ENCODE measurements around the gene VEZT.

The VEZT gene

DNA sequence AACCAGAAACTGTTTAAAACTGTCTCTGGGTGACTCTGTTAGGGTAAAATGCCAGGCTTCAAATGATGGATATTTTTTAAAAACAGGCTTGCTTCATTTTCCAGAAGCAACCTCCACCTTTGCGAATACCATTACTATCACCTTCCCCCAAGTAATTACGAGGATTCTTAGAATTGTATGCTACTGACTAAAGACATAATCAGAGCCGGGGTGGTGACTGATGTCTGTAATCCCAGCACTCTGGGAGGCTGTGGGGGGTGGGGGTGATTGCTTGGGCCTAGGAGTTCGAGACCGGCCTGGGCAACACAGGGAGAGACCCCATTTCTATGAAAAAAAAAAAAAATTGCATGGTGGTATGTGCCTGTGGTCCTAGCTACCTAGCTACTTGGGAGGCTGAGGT is 38.6 kb upstream of the VEZT start:
- 100% methylated on average over 3 of the region's 5 CpGs for WGBS (ENCODE audit: insufficient coverage)
- no peaks in the 10 kb centered on the region for H3K36me3 ChIP-seq (ENCODE audit: control insufficient read depth in 4 of 4, insufficient read depth in 4 of 4, low read length in 3 of 4)
- H3K27me3 ChIP-seq (replicated peaks in 2 of 5; ENCODE audit: control insufficient read depth in 4 of 5, insufficient read depth in 5 of 5, low read length in 4 of 5) = no peaks in the 10 kb centered on the region
- no peak overlapping the region for H3K4me3 ChIP-seq (ENCODE audit: control insufficient read depth in 1 of 7, extremely low read depth in 1 of 7, insufficient read depth in 4 of 7, low read depth in 2 of 7, low read length in 6 of 7)
- H3K9me3 ChIP-seq (ENCODE audit: control extremely low read depth in 1 of 5, control insufficient read depth in 4 of 5, insufficient read depth in 2 of 5, low read depth in 1 of 5, low read length in 4 of 5) = no peaks in the 10 kb centered on the region
- no peak for DNase-seq
- CTCF ChIA-PET = interaction anchor here (0.6 kb wide), 2 partner anchors 34 to 78 kb away, joined by 3 read pairs; no protein-coding TSS in a partner anchor
- peaks cover 0 to 23% (median 0%) of the 10 kb centered on the region in 4 experiments for H3K4me1 ChIP-seq (ENCODE audit: control extremely low read depth in 1 of 4, control insufficient read depth in 4 of 4, insufficient read depth in 4 of 4, low read length in 3 of 4)
- no peak overlapping the region for H3K27ac ChIP-seq (ENCODE audit: insufficient read depth in 1 of 2, low read depth in 1 of 2, low read length in 2 of 2, poor library complexity in 1 of 2, severe bottlenecking in 2 of 2)
- POLR2A ChIA-PET = interaction anchor here (0.6 kb wide), 1 partner anchor 100 kb away, joined by 6 read pairs; no protein-coding TSS in a partner anchor

DNA sequence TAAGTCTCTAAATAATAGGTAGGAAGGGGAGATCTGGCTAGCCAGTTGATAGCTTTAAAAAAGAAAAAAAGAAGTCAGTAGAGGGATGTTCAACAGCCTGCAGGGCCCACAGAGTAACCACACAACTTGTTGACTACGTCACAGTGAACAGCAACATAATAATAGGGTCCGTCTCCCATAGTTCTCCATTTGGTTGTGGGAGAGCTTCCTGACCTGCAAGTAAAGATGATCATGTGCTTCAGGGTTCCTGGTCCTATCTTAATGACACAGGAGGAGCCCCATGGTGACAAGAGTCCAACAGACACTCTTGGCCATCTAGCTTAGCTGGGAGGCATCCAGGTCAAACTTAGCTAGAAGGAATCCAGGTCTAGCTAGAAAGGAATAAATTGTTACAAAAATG is 36.5 kb upstream of the VEZT start:
- H3K4me1 ChIP-seq (ENCODE audit: control extremely low read depth in 1 of 4, control insufficient read depth in 4 of 4, insufficient read depth in 4 of 4, low read length in 3 of 4) = peaks cover 0 to 21% (median 0%) of the 10 kb centered on the region in 4 experiments
- DNase-seq = no peak
- POLR2A ChIA-PET = no interaction called here
- H3K4me3 ChIP-seq (ENCODE audit: control insufficient read depth in 1 of 7, extremely low read depth in 1 of 7, insufficient read depth in 4 of 7, low read depth in 2 of 7, low read length in 6 of 7) = no peak overlapping the region
- H3K27ac ChIP-seq (ENCODE audit: insufficient read depth in 1 of 2, low read depth in 1 of 2, low read length in 2 of 2, poor library complexity in 1 of 2, severe bottlenecking in 2 of 2) = no peak overlapping the region
- CTCF ChIA-PET = no interaction called here
- no peaks in the 10 kb centered on the region for H3K27me3 ChIP-seq (replicated peaks in 2 of 5; ENCODE audit: control insufficient read depth in 4 of 5, insufficient read depth in 5 of 5, low read length in 4 of 5)
- no peaks in the 10 kb centered on the region for H3K36me3 ChIP-seq (ENCODE audit: control insufficient read depth in 4 of 4, insufficient read depth in 4 of 4, low read length in 3 of 4)
- 71% methylated on average over 2 of the region's 2 CpGs for WGBS (ENCODE audit: insufficient coverage)
- no peaks in the 10 kb centered on the region for H3K9me3 ChIP-seq (ENCODE audit: control extremely low read depth in 1 of 5, control insufficient read depth in 4 of 5, insufficient read depth in 2 of 5, low read depth in 1 of 5, low read length in 4 of 5)

DNA sequence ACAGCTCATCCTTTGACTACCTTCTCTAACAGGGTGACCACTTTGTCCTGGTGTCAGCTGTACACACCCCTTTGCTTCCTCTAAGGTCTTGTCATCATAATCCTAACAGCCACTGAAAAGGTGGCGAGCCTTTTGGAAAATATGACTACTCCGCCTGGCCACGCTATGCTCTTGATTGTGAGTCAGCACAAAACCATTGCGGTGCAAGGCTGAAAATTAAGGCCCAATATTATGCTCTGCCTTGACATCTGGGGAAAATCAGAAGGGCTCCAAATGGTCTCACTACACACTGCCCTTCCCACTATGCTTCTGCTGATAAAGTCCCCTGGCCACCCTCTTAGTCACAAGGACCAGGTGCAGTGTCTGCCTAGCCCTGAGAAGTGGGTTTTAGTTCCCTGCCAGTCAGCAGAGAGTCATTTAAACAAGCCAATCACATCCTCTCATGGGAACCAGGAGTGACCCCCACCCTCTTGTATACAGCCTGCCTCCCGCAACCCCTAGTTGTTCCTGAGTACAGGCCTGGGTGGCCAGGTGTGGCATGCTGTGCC is 34.7 kb upstream of the VEZT start:
- no peaks in the 10 kb centered on the region for H3K36me3 ChIP-seq (ENCODE audit: control insufficient read depth in 4 of 4, insufficient read depth in 4 of 4, low read length in 3 of 4)
- ChIA-PET POLR2A (no interaction called here), CTCF (no interaction called here)
- H3K4me3 ChIP-seq (ENCODE audit: control insufficient read depth in 1 of 7, extremely low read depth in 1 of 7, insufficient read depth in 4 of 7, low read depth in 2 of 7, low read length in 6 of 7) = no peak overlapping the region
- WGBS (ENCODE audit: insufficient coverage) = 93% methylated on average over 3 of the region's 5 CpGs
- peaks cover 0 to 24% (median 0%) of the 10 kb centered on the region in 4 experiments for H3K4me1 ChIP-seq (ENCODE audit: control extremely low read depth in 1 of 4, control insufficient read depth in 4 of 4, insufficient read depth in 4 of 4, low read length in 3 of 4)
- H3K27ac ChIP-seq (ENCODE audit: insufficient read depth in 1 of 2, low read depth in 1 of 2, low read length in 2 of 2, poor library complexity in 1 of 2, severe bottlenecking in 2 of 2) = no peak overlapping the region
- H3K27me3 ChIP-seq (replicated peaks in 2 of 5; ENCODE audit: control insufficient read depth in 4 of 5, insufficient read depth in 5 of 5, low read length in 4 of 5) = no peaks in the 10 kb centered on the region
- no peaks in the 10 kb centered on the region for H3K9me3 ChIP-seq (ENCODE audit: control extremely low read depth in 1 of 5, control insufficient read depth in 4 of 5, insufficient read depth in 2 of 5, low read depth in 1 of 5, low read length in 4 of 5)
- no peak for DNase-seq

DNA sequence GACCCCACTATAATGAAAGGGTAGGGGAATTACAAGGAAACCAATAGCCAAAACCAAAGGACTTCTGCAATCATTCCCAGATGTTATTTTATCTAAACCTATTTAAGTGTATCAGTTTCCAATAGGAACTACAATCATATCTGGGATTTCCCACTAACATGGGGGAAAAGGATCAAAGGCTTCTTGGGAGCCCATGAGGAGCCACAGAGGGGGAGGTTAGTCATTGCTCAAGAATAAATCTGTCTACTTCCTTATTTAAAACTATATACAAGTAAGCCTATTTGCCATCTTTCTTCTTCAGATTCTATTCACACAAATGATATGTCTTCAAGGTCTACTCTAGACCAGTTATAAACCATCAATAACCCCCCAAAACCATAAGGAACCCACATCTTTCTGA is 33.5 kb upstream of the VEZT start:
- H3K4me1 ChIP-seq (ENCODE audit: control extremely low read depth in 1 of 4, control insufficient read depth in 4 of 4, insufficient read depth in 4 of 4, low read length in 3 of 4) = peaks cover 0 to 29% (median 0%) of the 10 kb centered on the region in 4 experiments
- H3K9me3 ChIP-seq (ENCODE audit: control extremely low read depth in 1 of 5, control insufficient read depth in 4 of 5, insufficient read depth in 2 of 5, low read depth in 1 of 5, low read length in 4 of 5) = no peaks in the 10 kb centered on the region
- no peaks in the 10 kb centered on the region for H3K27me3 ChIP-seq (replicated peaks in 2 of 5; ENCODE audit: control insufficient read depth in 4 of 5, insufficient read depth in 5 of 5, low read length in 4 of 5)
- H3K4me3 ChIP-seq (ENCODE audit: control insufficient read depth in 1 of 7, extremely low read depth in 1 of 7, insufficient read depth in 4 of 7, low read depth in 2 of 7, low read length in 6 of 7) = no peak overlapping the region
- DNase-seq = no peak
- H3K36me3 ChIP-seq (ENCODE audit: control insufficient read depth in 4 of 4, insufficient read depth in 4 of 4, low read length in 3 of 4) = no peaks in the 10 kb centered on the region
- no peak overlapping the region for H3K27ac ChIP-seq (ENCODE audit: insufficient read depth in 1 of 2, low read depth in 1 of 2, low read length in 2 of 2, poor library complexity in 1 of 2, severe bottlenecking in 2 of 2)
- POLR2A ChIA-PET = no interaction called here
- CTCF ChIA-PET = no interaction called here

DNA sequence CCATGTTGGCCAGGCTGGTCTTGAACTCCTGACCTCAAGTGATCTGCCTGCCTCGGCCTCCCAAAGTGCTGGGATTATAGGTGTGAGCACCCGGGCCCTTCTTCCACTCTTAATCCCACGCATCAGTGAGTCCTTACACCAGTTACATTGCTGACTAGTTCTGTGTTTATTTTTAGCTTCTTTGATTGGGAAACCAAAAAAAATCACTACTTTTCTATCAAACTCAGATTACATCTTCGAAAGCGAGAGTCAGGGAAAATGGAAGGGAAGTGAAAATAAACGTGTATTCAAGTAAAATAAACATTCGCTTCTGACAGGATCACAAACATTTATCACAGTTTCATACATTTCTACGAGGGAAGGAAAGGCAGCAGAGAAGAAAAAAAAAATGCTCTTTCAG is 32.5 kb upstream of the VEZT start:
- no peak for DNase-seq
- Histone ChIP-seq H3K4me1 (ENCODE audit: control extremely low read depth in 1 of 4, control insufficient read depth in 4 of 4, insufficient read depth in 4 of 4, low read length in 3 of 4) (peaks cover 0 to 27% (median 0%) of the 10 kb centered on the region in 4 experiments), H3K4me3 (ENCODE audit: control insufficient read depth in 1 of 7, extremely low read depth in 1 of 7, insufficient read depth in 4 of 7, low read depth in 2 of 7, low read length in 6 of 7) (no peak overlapping the region), H3K9me3 (ENCODE audit: control extremely low read depth in 1 of 5, control insufficient read depth in 4 of 5, insufficient read depth in 2 of 5, low read depth in 1 of 5, low read length in 4 of 5) (no peaks in the 10 kb centered on the region), H3K36me3 (ENCODE audit: control insufficient read depth in 4 of 4, insufficient read depth in 4 of 4, low read length in 3 of 4) (no peaks in the 10 kb centered on the region), H3K27me3 (replicated peaks in 2 of 5; ENCODE audit: control insufficient read depth in 4 of 5, insufficient read depth in 5 of 5, low read length in 4 of 5) (no peaks in the 10 kb centered on the region), H3K27ac (ENCODE audit: insufficient read depth in 1 of 2, low read depth in 1 of 2, low read length in 2 of 2, poor library complexity in 1 of 2, severe bottlenecking in 2 of 2) (no peak overlapping the region)
- 100% methylated on average over 1 of the region's 8 CpGs for WGBS (ENCODE audit: insufficient coverage)
- CTCF ChIA-PET = no interaction called here
- POLR2A ChIA-PET = no interaction called here

DNA sequence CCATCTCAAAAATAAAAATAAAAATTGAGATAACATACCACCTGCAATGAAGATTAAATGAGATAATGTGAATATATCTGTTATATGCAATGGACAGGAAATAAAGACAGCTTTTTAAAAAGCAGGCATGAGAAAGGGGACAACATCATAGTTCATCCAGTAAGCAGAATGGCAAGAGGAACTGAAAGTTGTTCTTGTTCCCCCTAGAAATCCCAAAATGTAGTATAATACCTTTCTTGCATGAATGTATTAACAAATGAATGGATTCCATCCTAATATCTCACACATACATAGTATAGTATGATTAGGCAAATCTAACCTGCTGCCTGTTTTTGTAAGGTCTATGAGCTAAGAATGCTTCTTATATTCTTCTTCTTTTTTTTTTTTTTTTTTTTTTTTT is 31.8 kb upstream of the VEZT start:
- H3K27ac ChIP-seq (ENCODE audit: insufficient read depth in 1 of 2, low read depth in 1 of 2, low read length in 2 of 2, poor library complexity in 1 of 2, severe bottlenecking in 2 of 2) = no peak overlapping the region
- no peak for DNase-seq
- POLR2A ChIA-PET = no interaction called here
- H3K4me1 ChIP-seq (ENCODE audit: control extremely low read depth in 1 of 4, control insufficient read depth in 4 of 4, insufficient read depth in 4 of 4, low read length in 3 of 4) = peaks cover 0 to 21% (median 0%) of the 10 kb centered on the region in 4 experiments
- H3K9me3 ChIP-seq (ENCODE audit: control extremely low read depth in 1 of 5, control insufficient read depth in 4 of 5, insufficient read depth in 2 of 5, low read depth in 1 of 5, low read length in 4 of 5) = no peaks in the 10 kb centered on the region
- CTCF ChIA-PET = no interaction called here
- H3K27me3 ChIP-seq (replicated peaks in 2 of 5; ENCODE audit: control insufficient read depth in 4 of 5, insufficient read depth in 5 of 5, low read length in 4 of 5) = no peaks in the 10 kb centered on the region
- no peak overlapping the region for H3K4me3 ChIP-seq (ENCODE audit: control insufficient read depth in 1 of 7, extremely low read depth in 1 of 7, insufficient read depth in 4 of 7, low read depth in 2 of 7, low read length in 6 of 7)
- no peaks in the 10 kb centered on the region for H3K36me3 ChIP-seq (ENCODE audit: control insufficient read depth in 4 of 4, insufficient read depth in 4 of 4, low read length in 3 of 4)

DNA sequence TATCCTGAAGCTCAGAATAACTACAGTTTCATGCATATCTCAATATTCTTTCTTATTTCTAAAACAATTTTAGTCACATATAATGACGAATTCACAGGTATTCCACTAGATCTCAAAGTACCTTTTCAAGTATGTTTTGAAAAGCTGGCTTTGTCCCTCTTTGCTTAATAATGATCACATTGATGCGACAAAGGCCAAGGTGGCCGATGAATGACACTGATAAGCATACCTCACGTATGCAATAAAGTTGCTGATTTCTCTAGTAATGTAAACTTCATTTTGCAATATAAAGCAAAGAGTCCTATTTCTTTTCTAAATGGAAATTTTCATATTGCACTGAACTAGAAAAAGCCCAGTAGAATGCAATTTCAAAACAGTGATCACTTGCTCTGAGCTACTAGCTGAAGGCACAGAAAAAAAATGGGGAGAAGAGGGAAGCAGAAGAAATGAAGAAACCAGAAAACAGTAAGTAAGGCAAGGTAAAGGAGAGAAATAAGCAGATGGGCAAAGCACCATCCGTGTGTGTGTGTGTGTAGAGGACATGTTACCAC is 29.7 kb upstream of the VEZT start:
- ChIA-PET POLR2A (interaction anchor here (0.6 kb wide), 2 partner anchors 15 to 1692 kb away, joined by 4 read pairs; no protein-coding TSS in a partner anchor), CTCF (interaction anchor here (0.6 to 1.3 kb wide), 2 partner anchors 17 to 64 kb away, joined by 3 read pairs; no protein-coding TSS in a partner anchor)
- no peak for DNase-seq
- Histone ChIP-seq H3K4me3 (ENCODE audit: control insufficient read depth in 1 of 7, extremely low read depth in 1 of 7, insufficient read depth in 4 of 7, low read depth in 2 of 7, low read length in 6 of 7) (no peak overlapping the region), H3K27ac (ENCODE audit: insufficient read depth in 1 of 2, low read depth in 1 of 2, low read length in 2 of 2, poor library complexity in 1 of 2, severe bottlenecking in 2 of 2) (no peak overlapping the region), H3K4me1 (ENCODE audit: control extremely low read depth in 1 of 4, control insufficient read depth in 4 of 4, insufficient read depth in 4 of 4, low read length in 3 of 4) (peaks cover 0 to 25% (median 2%) of the 10 kb centered on the region in 4 experiments), H3K9me3 (ENCODE audit: control extremely low read depth in 1 of 5, control insufficient read depth in 4 of 5, insufficient read depth in 2 of 5, low read depth in 1 of 5, low read length in 4 of 5) (no peaks in the 10 kb centered on the region), H3K36me3 (ENCODE audit: control insufficient read depth in 4 of 4, insufficient read depth in 4 of 4, low read length in 3 of 4) (no peaks in the 10 kb centered on the region), H3K27me3 (replicated peaks in 2 of 5; ENCODE audit: control insufficient read depth in 4 of 5, insufficient read depth in 5 of 5, low read length in 4 of 5) (no peaks in the 10 kb centered on the region)
- 90% methylated on average over 1 of the region's 5 CpGs for WGBS (ENCODE audit: insufficient coverage)
